CD4-positive, alpha-beta T cell (primary cell): ENCODE results near the gene RGL2. TPM values are rescaled to one million over a fixed set of nuclear protein-coding genes. Genes with fewer than 3 reads are reported as not detected.

Experiments used
- ATAC-seq: fragments of 200-7000 bp; cut with Tn5 transposase; one replicate; pipeline ENCODE4 v1.10.0; 2022; ENCODE audit warnings: mild to moderate bottlenecking; ENCODE audit not compliant: poor library complexity
- CTCF ChIA-PET: fragments of 350-600 bp; sonication (Branson Sonifier 250); formaldehyde crosslinking; loops from one replicate; lab custom pipeline; 2021; ENCODE audit warnings: antibody characterized with exemption, inconsistent platforms; lab: Charles Lee
- POLR2A ChIA-PET: fragments of 350-600 bp; sonication (Branson Sonifier 250); formaldehyde crosslinking; loops from one replicate; lab custom pipeline; 2021; ENCODE audit warnings: antibody characterized with exemption, inconsistent platforms; lab: Charles Lee
- DNase-seq, 14 experiments: peaks; one replicate each; pipeline ENCODE4 v3.0.0-alpha.2; 2013 to 2020; ENCODE audit warnings: mixed read lengths in 2 of 14
- H3K27ac ChIP-seq, 2 donors: one replicate each; pipeline versions ENCODE4 v1.5.1 to v1.7.0; 2013; ENCODE audit warnings: low read length in 2 of 2, low read depth in 1 of 2, mild to moderate bottlenecking in 1 of 2
- H3K27me3 ChIP-seq, 2 experiments: 1 replicate in 1 of 2; 2 replicates in 1 of 2; pipeline versions ENCODE4 v1.6.1 to v1.7.0; 2013; ENCODE audit warnings: low read length in 2 of 2, control low read depth in 1 of 2, mild to moderate bottlenecking in 1 of 2, moderate library complexity in 1 of 2; ENCODE audit not compliant: insufficient read depth in 2 of 2, control insufficient read depth in 1 of 2
- H3K36me3 ChIP-seq: one replicate; pipeline ENCODE4 v1.6.1; 2013; ENCODE audit warnings: low read length, control low read depth; ENCODE audit not compliant: insufficient read depth
- H3K4me1 ChIP-seq: one replicate; pipeline ENCODE4 v1.6.1; 2013; ENCODE audit warnings: low read length, control low read depth; ENCODE audit not compliant: insufficient read depth
- H3K4me3 ChIP-seq: one replicate; pipeline ENCODE4 v1.5.1; 2013; ENCODE audit warnings: mild to moderate bottlenecking, low read length, moderate library complexity
- H3K9me3 ChIP-seq, 2 experiments: 1 replicate in 1 of 2; 2 replicates in 1 of 2; pipeline versions ENCODE4 v1.6.1 to v1.7.0; 2013; ENCODE audit warnings: low read length in 2 of 2, mild to moderate bottlenecking in 2 of 2, control low read depth in 1 of 2, moderate library complexity in 1 of 2; ENCODE audit not compliant: control insufficient read depth in 1 of 2, insufficient read depth in 1 of 2
- H3K27ac Mint-ChIP-seq: one replicate; pipeline ENCODE4 v1.8.0; 2020; ENCODE audit warnings: mixed read lengths
- H3K27me3 Mint-ChIP-seq: one replicate; pipeline ENCODE4 v1.8.0; 2021; ENCODE audit warnings: mixed read lengths
- H3K36me3 Mint-ChIP-seq: one replicate; pipeline ENCODE4 v1.8.0; 2021; ENCODE audit warnings: low read depth, mixed read lengths
- H3K4me1 Mint-ChIP-seq: one replicate; pipeline ENCODE4 v1.8.0; 2021; ENCODE audit warnings: low read depth, mixed read lengths
- H3K4me3 Mint-ChIP-seq: one replicate; pipeline ENCODE4 v1.8.0; 2020; ENCODE audit warnings: mild to moderate bottlenecking, mixed read lengths
- H3K9me3 Mint-ChIP-seq: one replicate; pipeline ENCODE4 v1.8.0; 2020; ENCODE audit warnings: mixed read lengths
- CTCF ChIP-seq: fragments of 200-600 bp; IDR thresholded peaks from one replicate; pipeline ENCODE4 v1.8.0; 2022; ENCODE audit warnings: antibody characterized with exemption, mild to moderate bottlenecking
- intact Hi-C, 2 experiments: fragments of 100-400 bp; cut with DNase I in 1 of 2; cut with micrococcal nuclease in 1 of 2; formaldehyde crosslinking; loops; one replicate each; pipeline versions ENCODE4 v1.15.1 to v1.9.0; 2023 to 2025; cut with DNase I, micrococcal nuclease
- total RNA-seq, 174 experiments: library from RNA in 2 of 174; stranded (reverse) in 2 of 174; gene quantifications; one replicate each; pipeline ENCODE4 v1.2.3 and lab custom pipeline; 2021 to 2026

The RGL2 gene
- total RNA-seq, 2 experiments from 2014 or later = 39.2 to 39.4 TPM

- Mint-ChIP-seq H3K27me3 (no peaks in the 10 kb centered on the region), H3K4me1 (peaks cover 26% of the 10 kb centered on the region), H3K9me3 (no peaks in the 10 kb centered on the region), H3K4me3 (no peak overlapping the region), H3K27ac (no peak overlapping the region), H3K36me3 (no peaks in the 10 kb centered on the region)
- ATAC-seq (no peak), DNase-seq (no peak)
- Histone ChIP-seq H3K9me3 (no peaks in the 10 kb centered on the region), H3K27ac (no peak overlapping the region), H3K36me3 (no peaks in the 10 kb centered on the region), H3K4me1 (peaks cover 35% of the 10 kb centered on the region), H3K4me3 (no peak overlapping the region), H3K27me3 (no peaks in the 10 kb centered on the region)
- ChIA-PET CTCF (no interaction called here), POLR2A (interaction anchor here (1.5 kb wide), 1 partner anchor 67 kb away, joined by 5 read pairs; the partner anchor contains the start of genes RPS18 and VPS52)
- no peak for TF ChIP-seq CTCF
- intact Hi-C loops = no loop called here
These were observed 40.5 kb upstream of the RGL2 start for GRCh38 chr6:33339193-33339592.

GRCh38 chr6:33336495-33336894, 37.8 kb upstream of the RGL2 start:
- ChIA-PET CTCF (interaction anchor here (1.5 kb wide), 1 partner anchor 9 kb away, joined by 3 read pairs; no protein-coding TSS in a partner anchor), POLR2A (no interaction called here)
- ATAC-seq (no peak), DNase-seq (no peak)
- Mint-ChIP-seq H3K27ac (no peak overlapping the region), H3K9me3 (no peaks in the 10 kb centered on the region), H3K4me1 (peaks cover 13% of the 10 kb centered on the region), H3K36me3 (no peaks in the 10 kb centered on the region), H3K27me3 (no peaks in the 10 kb centered on the region), H3K4me3 (no peak overlapping the region)
- TF ChIP-seq CTCF = no peak
- H3K4me1 ChIP-seq = peaks cover 10% of the 10 kb centered on the region
- no peak overlapping the region for H3K4me3 ChIP-seq
- H3K36me3 ChIP-seq = no peaks in the 10 kb centered on the region
- intact Hi-C loops = no loop called here
- H3K9me3 ChIP-seq = no peaks in the 10 kb centered on the region
- no peak overlapping the region for H3K27ac ChIP-seq
- H3K27me3 ChIP-seq = no peaks in the 10 kb centered on the region

- Histone ChIP-seq H3K4me3 (no peak overlapping the region), H3K9me3 (no peaks in the 10 kb centered on the region), H3K4me1 (peaks cover 7% of the 10 kb centered on the region), H3K27ac (no peak overlapping the region), H3K36me3 (no peaks in the 10 kb centered on the region), H3K27me3 (no peaks in the 10 kb centered on the region)
- Mint-ChIP-seq H3K9me3 (no peaks in the 10 kb centered on the region), H3K27ac (no peak overlapping the region), H3K27me3 (no peaks in the 10 kb centered on the region), H3K4me3 (no peak overlapping the region), H3K4me1 (peaks cover 13% of the 10 kb centered on the region), H3K36me3 (no peaks in the 10 kb centered on the region)
- ATAC-seq (no peak), DNase-seq (no peak)
- no peak for TF ChIP-seq CTCF
- intact Hi-C loops = no loop called here
- ChIA-PET POLR2A (interaction anchor here (0.7 kb wide), 1 partner anchor 18 kb away, joined by 4 read pairs; no protein-coding TSS in a partner anchor), CTCF (interaction anchor here (1.5 kb wide), 1 partner anchor 9 kb away, joined by 3 read pairs; no protein-coding TSS in a partner anchor)
These were observed 37.2 kb upstream of the RGL2 start for GRCh38 chr6:33335916-33336315.
